Spinal cord (tissue), 10 donors: ENCODE measurements around the gene CAMSAP2. TPM values are rescaled to one million over a fixed set of nuclear protein-coding genes. Genes with fewer than 3 reads are reported as not detected.

Experiments used
- DNase-seq, 6 donors: peaks; one replicate each; pipeline versions ENCODE4 v3.0.0 to v3.0.0-alpha.2; 2013 to 2015; ENCODE audit warnings: low spot score in 6 of 6, low read depth in 4 of 6
- H3K27ac ChIP-seq: one replicate; pipeline ENCODE4 v1.5.1; 2013; ENCODE audit warnings: low read depth, low read length, control low read depth
- H3K27me3 ChIP-seq: one replicate; pipeline ENCODE4 v1.6.1; 2013; ENCODE audit warnings: low read length; ENCODE audit not compliant: control insufficient read depth, insufficient read depth
- H3K36me3 ChIP-seq: one replicate; pipeline ENCODE4 v1.6.1; 2013; ENCODE audit warnings: low read length; ENCODE audit not compliant: control insufficient read depth, insufficient read depth
- H3K4me1 ChIP-seq: one replicate; pipeline ENCODE4 v1.6.1; 2013; ENCODE audit warnings: low read length; ENCODE audit not compliant: control insufficient read depth, insufficient read depth
- H3K4me3 ChIP-seq: one replicate; pipeline ENCODE4 v1.5.1; 2013; ENCODE audit warnings: low read depth, low read length, control low read depth
- H3K9me3 ChIP-seq: one replicate; pipeline ENCODE4 v1.6.1; 2013; ENCODE audit warnings: low read length; ENCODE audit not compliant: control insufficient read depth, insufficient read depth
- WGBS: methylation state at CpG from one replicate; pipeline ENCODE4 v1.1.5; 2013; ENCODE audit warnings: missing lambda C conversion rate; ENCODE audit not compliant: insufficient coverage; 5-methylcytosine and 5-hydroxymethylcytosine counted together
- polyA plus RNA-seq, 2 donors: library from polyadenylated mRNA; unstranded; fragments of 120-200 nt; gene quantifications; one replicate each; pipeline ENCODE4 v1.2.1, GENCODE V29; 2013; ENCODE audit not compliant: insufficient read length in 2 of 2
- total RNA-seq, 2 donors: library from RNA; depleted of rRNA in 1 of 2; stranded (reverse); fragments of 120-200 nt in 1 of 2; fragments of >200 nt in 1 of 2; gene quantifications; one replicate each; pipeline versions ENCODE4 v1.2.3 to v1.2.4, GENCODE V29; 2013 to 2014
- donor health status: healthy.

Gene CAMSAP2
- total and polyA plus RNA-seq, 4 donors, result 74.2 to 133 (median 93.5) TPM

DNA sequence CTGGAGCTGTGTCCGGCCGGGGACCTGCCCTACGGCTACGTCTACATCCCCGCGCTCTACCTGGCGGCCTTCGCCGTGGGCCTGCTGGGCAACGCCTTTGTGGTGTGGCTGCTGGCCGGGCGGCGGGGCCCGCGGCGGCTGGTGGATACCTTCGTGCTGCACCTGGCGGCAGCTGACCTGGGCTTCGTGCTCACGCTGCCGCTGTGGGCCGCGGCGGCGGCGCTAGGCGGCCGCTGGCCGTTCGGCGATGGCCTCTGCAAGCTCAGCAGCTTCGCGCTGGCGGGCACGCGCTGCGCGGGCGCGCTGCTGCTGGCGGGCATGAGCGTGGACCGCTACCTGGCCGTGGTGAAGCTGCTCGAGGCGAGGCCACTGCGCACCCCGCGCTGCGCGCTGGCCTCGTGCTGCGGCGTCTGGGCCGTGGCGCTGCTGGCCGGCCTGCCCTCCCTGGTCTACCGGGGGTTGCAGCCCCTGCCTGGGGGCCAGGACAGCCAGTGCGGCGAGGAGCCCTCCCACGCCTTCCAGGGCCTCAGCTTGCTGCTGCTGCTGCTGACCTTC, 134.5 kb downstream of the CAMSAP2 start:
- Histone ChIP-seq H3K27me3 (peaks cover 28% of the 10 kb centered on the region), H3K36me3 (no peaks in the 10 kb centered on the region), H3K9me3 (no peaks in the 10 kb centered on the region), H3K27ac (no peak overlapping the region), H3K4me1 (peaks cover 19% of the 10 kb centered on the region), H3K4me3 (no peak overlapping the region)
- DNase-seq, result peak in 3 of 6 donors; percentile 28 to 81 (median 71)
- 8% methylated on average over 61 of the region's 61 CpGs for WGBS

GRCh38 chr1:200873671-200874397, 135.1 kb downstream of the CAMSAP2 start:
- Histone ChIP-seq H3K36me3 (no peaks in the 10 kb centered on the region), H3K27me3 (peaks cover 28% of the 10 kb centered on the region), H3K27ac (no peak overlapping the region), H3K9me3 (no peaks in the 10 kb centered on the region), H3K4me3 (no peak overlapping the region), H3K4me1 (peaks cover 19% of the 10 kb centered on the region)
- DNase-seq, result no peak
- WGBS, result 12% methylated on average over 65 of the region's 66 CpGs

DNA sequence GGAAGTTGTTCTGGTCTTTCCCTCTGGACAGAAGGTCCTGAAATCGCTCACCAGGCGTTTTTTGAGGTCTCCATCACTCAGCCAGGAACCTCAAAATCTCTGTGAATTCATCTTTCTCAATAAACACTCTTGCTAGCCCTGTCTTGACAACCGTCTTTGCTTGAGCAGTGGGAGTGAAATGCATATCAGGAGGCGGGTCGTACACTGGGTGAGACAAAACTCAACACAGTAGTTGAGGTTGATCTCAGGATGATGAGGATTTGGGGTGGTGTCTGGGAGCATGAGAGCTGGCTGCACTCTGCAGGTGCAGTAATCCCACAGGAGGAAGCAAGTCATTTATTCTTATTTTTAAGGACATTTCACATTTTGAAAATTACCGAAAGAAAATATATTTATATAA, 136.0 kb downstream of the CAMSAP2 start:
- no peak for DNase-seq
- H3K4me1 ChIP-seq, result peaks cover 19% of the 10 kb centered on the region
- H3K9me3 ChIP-seq, result no peaks in the 10 kb centered on the region
- H3K27me3 ChIP-seq, result peaks cover 28% of the 10 kb centered on the region
- no CpG with 5 or more reads among the region's 6 CpGs for WGBS
- no peak overlapping the region for H3K27ac ChIP-seq
- no peak overlapping the region for H3K4me3 ChIP-seq
- no peaks in the 10 kb centered on the region for H3K36me3 ChIP-seq

- no peaks in the 10 kb centered on the region for H3K36me3 ChIP-seq
- 85% methylated on average over 3 of the region's 5 CpGs for WGBS
- H3K27ac ChIP-seq, result no peak overlapping the region
- no peak for DNase-seq
- no peaks in the 10 kb centered on the region for H3K9me3 ChIP-seq
- H3K4me3 ChIP-seq, result no peak overlapping the region
- H3K4me1 ChIP-seq, result peaks cover 19% of the 10 kb centered on the region
- peaks cover 28% of the 10 kb centered on the region for H3K27me3 ChIP-seq
These were observed 136.7 kb downstream of the CAMSAP2 start for GRCh38 chr1:200875416-200875815.

- Histone ChIP-seq H3K27ac (no peak overlapping the region), H3K4me1 (peaks cover 19% of the 10 kb centered on the region), H3K9me3 (no peaks in the 10 kb centered on the region), H3K4me3 (no peak overlapping the region), H3K36me3 (no peaks in the 10 kb centered on the region), H3K27me3 (peaks cover 24% of the 10 kb centered on the region)
- WGBS, result 89% methylated on average over 2 of the region's 3 CpGs
- no peak for DNase-seq
These were observed 138.3 kb downstream of the CAMSAP2 start for GRCh38 chr1:200877010-200877409.

DNA sequence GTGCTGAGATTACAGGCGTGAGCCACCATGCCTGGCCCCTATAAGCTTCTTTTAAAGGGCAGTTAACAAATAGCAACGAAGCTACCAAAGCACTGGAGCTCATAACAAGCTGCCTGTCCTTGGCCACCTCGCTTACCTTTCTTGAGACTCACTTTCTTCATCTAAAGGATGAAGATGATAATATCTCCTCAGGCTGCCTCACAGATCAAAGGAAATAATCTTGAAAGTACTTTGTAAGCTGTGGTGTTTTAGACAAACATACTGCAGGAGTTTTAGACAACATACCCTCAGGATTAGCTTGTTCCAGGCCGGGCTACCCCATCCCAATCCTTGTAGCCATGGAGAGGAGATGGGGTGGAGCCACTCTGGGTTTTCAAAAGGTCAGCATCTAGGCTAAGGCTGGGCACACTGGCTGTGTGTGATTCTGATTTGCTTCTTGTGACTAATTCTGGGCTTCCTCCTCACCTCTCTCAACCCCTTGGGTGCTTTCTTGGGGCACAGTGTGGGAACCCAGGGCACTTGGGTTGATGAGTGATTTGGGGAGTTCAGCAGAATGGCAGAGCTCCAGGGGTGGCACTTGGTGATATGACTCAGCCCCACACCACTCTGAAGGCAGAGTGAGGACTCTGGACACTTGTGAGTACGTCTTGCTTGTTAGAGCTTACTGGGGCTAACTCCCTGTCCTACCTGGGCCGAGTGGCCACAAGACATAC, 139.3 kb downstream of the CAMSAP2 start:
- 86% methylated on average over 1 of the region's 6 CpGs for WGBS
- peaks cover 11% of the 10 kb centered on the region for H3K4me1 ChIP-seq
- no peaks in the 10 kb centered on the region for H3K36me3 ChIP-seq
- no peak overlapping the region for H3K27ac ChIP-seq
- no peaks in the 10 kb centered on the region for H3K9me3 ChIP-seq
- H3K27me3 ChIP-seq, result peaks cover 17% of the 10 kb centered on the region
- H3K4me3 ChIP-seq, result no peak overlapping the region
- no peak for DNase-seq

GRCh38 chr1:200880212-200880611, 141.5 kb downstream of the CAMSAP2 start:
- Histone ChIP-seq H3K4me1 (no peaks in the 10 kb centered on the region), H3K36me3 (no peaks in the 10 kb centered on the region), H3K27me3 (peaks cover 1% of the 10 kb centered on the region), H3K4me3 (no peak overlapping the region), H3K9me3 (no peaks in the 10 kb centered on the region), H3K27ac (no peak overlapping the region)
- DNase-seq, result peak in 2 of 6 donors; percentile 25 to 34
- 20% methylated on average over 3 of the region's 3 CpGs for WGBS

DNA sequence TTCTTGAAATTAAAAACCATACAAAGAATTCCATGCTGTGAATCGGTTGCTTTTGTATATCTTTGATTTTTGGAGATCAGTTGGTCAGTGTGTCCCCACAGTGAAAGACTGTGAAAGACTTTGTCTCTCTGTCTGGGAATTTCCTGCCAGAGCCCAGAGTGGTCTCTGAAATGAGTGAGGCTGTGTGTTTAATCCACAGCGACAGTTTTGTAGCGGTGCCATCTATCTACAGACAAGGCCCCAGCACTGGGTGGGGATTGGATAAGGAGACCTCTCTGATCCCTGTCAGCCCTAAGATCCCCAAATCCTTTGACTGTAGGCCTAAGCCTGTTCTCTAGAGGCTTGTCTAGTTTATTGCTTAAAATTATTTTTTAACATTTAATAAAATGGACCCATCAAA, 144.4 kb downstream of the CAMSAP2 start:
- DNase-seq, result no peak
- Histone ChIP-seq H3K27ac (no peak overlapping the region), H3K27me3 (peaks cover 2% of the 10 kb centered on the region), H3K4me3 (no peak overlapping the region), H3K36me3 (no peaks in the 10 kb centered on the region), H3K4me1 (no peaks in the 10 kb centered on the region), H3K9me3 (no peaks in the 10 kb centered on the region)
- WGBS, result 79% methylated on average over 2 of the region's 3 CpGs

- DNase-seq, result no peak
- Histone ChIP-seq H3K9me3 (no peaks in the 10 kb centered on the region), H3K27ac (no peak overlapping the region), H3K4me1 (peaks cover 12% of the 10 kb centered on the region), H3K4me3 (no peak overlapping the region), H3K27me3 (peaks cover 7% of the 10 kb centered on the region), H3K36me3 (no peaks in the 10 kb centered on the region)
- WGBS, result 70% methylated on average over 2 of the region's 6 CpGs
These were observed 147.1 kb downstream of the CAMSAP2 start for GRCh38 chr1:200885623-200886402.
